Kidney glomerular epithelial cell (primary cell): ENCODE measurements around the gene MYO3B.
A peak's percentile ranks its signal among the peaks of the same experiment; 100 is the strongest.

Experiments
- DNase-seq: peaks from one replicate; lab custom pipeline; 2025; lab: John Stamatoyannopoulos, UW

Gene MYO3B

GRCh38 chr2:170300993-170301392, 123.0 kb downstream of the MYO3B start:
- DNase-seq = no peak

- no peak for DNase-seq
Observed at GRCh38 chr2:170301626-170302025, 123.7 kb downstream of the MYO3B start.

DNA sequence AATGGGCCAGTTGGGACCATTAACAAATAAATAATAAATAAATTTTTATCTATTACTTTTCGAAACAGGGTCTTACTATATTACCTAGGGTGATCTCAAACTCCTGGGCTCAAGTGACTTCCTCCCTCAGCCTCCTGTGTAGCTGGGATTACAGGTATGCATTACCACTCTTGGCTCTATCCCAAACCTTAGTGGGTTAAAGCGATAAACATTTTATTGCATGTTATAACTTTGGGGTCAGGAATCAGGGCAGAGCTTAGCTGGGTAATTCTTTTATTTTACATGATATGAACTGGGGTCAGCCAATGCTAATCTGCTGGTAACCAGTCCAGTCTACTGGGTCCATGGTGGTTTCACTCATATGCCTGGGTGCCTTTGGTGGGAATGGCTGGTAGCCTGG, 127.8 kb downstream of the MYO3B start:
- DNase-seq = no peak

DNA sequence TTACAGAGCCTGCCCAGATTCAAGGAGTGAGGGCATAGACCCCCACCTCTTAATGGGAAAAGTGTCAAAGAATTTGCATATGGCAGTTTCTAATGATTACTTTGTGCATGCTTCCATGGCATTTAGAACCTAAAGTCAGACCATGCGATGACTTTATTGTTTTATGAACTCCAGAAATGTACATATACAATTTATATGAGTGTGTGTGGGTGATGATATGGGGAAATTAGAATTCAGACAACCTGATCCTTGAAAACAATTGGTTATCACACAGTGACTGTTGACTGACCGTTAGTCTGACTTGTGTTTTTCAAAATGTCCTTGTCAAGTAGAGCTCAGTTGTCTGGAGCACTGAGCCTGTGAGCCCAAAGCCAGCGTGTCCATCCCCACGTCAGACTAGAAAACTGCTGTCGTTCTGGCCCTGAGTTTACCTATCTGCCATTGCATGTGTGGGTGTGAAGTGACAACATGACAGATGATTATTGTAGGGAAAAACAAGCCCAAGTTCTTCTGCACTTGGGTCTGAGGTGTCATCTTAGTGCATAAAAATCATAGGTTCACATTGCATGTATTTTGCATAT, 128.4 kb downstream of the MYO3B start:
- no peak for DNase-seq

- DNase-seq = no peak
Observed at GRCh38 chr2:170307052-170307451, 129.1 kb downstream of the MYO3B start.

- no peak for DNase-seq
Observed at GRCh38 chr2:170307555-170308351, 129.8 kb downstream of the MYO3B start.

GRCh38 chr2:170310876-170311502, 133.0 kb downstream of the MYO3B start:
- no peak for DNase-seq

- DNase-seq = no peak
Observed at GRCh38 chr2:170313347-170313991, 135.5 kb downstream of the MYO3B start.

- DNase-seq = no peak
Observed at GRCh38 chr2:170313992-170314348, 136.0 kb downstream of the MYO3B start.

GRCh38 chr2:170314744-170315447, 136.9 kb downstream of the MYO3B start:
- DNase-seq = no peak

GRCh38 chr2:170320948-170321347, 143.0 kb downstream of the MYO3B start:
- no peak for DNase-seq

- no peak for DNase-seq
Observed at GRCh38 chr2:170321526-170321925, 143.6 kb downstream of the MYO3B start.

DNA sequence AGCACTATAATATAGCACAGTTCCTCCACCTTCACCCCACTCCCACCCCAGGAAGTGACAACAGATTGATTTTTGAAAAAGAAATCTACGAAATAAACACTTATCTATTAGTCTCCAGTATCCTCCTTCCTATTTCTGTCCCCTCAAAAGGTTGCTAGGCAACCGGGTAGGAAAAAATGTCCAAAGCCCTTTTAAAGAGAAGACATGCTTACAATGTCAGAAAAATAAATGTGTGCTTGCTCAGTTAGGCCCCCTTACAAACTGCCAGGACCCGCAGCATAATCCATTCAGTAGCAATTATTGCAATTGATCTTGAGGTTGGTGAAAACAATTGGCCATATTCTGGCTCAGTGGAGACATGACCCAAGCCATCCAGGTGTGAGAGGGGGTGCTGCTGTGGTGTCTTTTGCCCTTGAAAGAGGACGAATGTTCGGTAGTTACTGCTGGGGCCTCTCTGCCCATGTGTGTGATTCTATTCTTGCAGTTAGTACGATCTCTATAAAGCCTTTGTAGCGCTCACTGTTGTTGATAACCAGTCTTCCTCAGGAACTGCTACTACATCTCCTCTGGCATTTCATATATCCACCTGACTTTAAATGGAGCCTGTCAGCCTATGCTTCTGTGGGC, 144.3 kb downstream of the MYO3B start:
- DNase-seq = no peak

DNA sequence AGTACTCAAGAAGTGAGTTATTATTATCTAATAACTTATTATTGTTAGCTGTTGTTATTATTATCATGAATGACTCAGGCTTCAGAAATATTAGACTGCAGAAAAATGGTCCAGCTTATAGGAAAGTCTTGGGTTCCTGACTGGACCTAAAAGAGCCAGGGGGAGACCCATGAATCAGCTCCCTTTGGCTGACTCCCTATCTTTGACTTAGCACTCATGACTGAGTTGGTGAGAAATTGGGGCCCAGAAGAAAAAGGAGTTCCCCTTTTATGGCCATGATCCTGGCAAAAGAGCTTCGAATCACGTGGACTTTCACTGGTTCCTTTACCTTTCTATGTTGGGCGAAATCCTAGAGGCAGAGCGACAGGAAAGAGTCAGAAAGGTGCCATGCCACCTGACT, 145.8 kb downstream of the MYO3B start:
- no peak for DNase-seq

GRCh38 chr2:170324640-170325046, 146.7 kb downstream of the MYO3B start:
- DNase-seq = peak; percentile 41

- no peak for DNase-seq
Observed at GRCh38 chr2:170330881-170331280, 152.9 kb downstream of the MYO3B start.

DNA sequence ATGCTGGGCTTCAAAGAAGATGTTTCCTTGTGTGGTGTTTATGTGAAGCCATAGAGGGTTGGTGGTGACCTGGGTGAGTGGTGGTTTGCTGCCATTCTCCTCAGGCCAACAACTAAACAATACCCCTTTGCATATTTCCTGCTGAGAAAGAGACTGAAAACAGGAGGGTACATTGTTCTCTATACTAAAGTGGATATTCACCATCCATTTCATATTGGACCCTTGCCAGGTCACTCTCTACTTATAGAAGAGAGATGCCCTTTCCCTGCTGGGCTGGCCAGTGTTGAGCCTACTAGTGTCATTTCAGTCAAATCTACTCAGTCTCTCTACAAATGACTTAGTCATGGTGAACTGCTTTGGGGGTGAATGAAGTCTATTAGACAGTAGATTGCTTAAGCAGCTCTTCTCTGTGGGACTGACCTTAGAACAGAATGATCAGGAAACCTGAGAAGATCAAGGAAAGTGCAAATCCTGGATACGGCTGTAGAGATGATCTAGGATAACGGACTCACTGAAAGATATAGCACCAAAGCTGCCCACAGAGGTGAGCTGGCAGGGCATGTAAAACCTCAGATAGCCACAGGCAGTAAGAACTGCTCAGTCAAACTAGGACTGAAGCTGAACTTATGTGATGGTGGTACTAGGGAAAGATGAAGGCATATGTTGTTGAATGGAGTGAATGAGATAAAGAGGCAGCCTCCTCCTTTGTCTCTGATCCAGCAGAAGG, 154.9 kb downstream of the MYO3B start:
- no peak for DNase-seq

DNA sequence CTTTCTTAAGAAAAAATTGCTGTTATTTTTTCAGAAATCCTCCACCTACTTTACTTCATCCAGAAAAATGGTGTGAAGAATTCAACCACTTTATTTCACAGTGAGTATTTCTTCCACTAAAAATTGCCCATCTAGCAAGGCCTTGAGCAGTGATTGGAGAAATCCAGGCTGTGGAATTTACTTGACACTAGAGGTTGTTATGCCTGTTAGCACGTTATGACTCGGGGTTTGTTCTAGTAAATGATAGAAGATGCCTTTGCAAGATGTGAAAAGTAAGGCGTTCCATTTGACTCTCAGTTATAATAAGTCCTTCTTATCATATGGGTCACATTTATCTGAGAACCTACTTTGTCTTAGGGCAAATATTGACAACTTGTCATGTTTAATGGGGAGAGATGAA, 157.4 kb downstream of the MYO3B start:
- peak; percentile 25 for DNase-seq

GRCh38 chr2:170336408-170336807, 158.5 kb downstream of the MYO3B start:
- no peak for DNase-seq

GRCh38 chr2:170336916-170337315, 159.0 kb downstream of the MYO3B start:
- no peak for DNase-seq

- DNase-seq = no peak
Observed at GRCh38 chr2:170339322-170339721, 161.4 kb downstream of the MYO3B start.
